ENCODE measurements around the gene NAA40.

DNA sequence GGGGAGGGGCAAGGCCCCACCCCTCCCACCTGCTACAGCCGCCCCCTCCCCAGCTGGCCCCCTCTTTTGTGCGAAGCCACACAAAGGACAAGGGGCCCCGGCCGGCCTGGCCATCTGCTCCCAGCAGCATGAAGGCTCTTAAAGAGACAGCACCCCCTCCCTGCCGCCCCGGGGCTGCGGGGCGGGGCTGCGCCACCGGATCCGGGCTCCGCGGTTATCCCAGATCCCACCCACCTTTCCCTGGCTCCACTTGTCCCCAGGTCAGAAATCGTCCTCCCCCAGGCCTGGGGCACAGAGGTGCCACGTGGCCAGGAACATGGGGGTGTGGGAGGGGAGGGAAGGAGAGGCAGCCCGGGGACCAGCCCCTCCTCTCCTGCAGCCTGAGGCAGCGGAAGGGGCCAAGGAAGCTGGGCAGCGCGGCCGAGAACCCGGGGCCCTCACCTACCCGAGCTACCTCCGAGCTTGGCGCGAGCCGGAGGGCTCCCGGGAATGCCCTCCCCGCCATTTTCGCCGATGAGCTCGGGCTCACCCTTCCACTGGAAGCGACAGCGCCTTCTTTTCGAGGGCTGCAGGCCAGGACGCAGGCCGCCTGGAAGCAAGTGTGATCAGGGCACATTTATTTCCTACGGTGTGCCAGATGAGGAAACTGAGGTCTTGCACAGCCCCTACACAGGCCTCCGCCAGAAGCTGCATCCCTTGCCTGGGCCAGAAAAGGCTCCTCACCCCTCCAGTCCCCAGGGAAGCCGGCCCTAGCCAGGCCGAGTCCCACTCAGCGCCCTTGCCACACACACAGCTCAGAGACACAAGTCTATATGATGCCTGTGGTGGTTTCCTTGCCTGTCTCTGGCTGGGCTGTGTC lies 19.3 kb upstream of the NAA40 start:
- no peak for TF ChIP-seq FOXM1 (IDR thresholded peaks at IDR 0.05; ENCODE audit: borderline replicate concordance)
- no peak for TF ChIP-seq FOXK2 (IDR thresholded peaks at IDR 0.05)
- no peak for TF ChIP-seq TARDBP (IDR thresholded peaks at IDR 0.05)
- no peak for TF ChIP-seq ELF4 (IDR thresholded peaks at IDR 0.05)
- TF ChIP-seq LEF1 (IDR thresholded peaks at IDR 0.05; ENCODE audit: borderline replicate concordance): no peak
- TF ChIP-seq CTBP1 (IDR thresholded peaks at IDR 0.05; ENCODE audit: borderline replicate concordance): no peak
- TF ChIP-seq BHLHE40 (IDR thresholded peaks at IDR 0.05; ENCODE audit: borderline replicate concordance): no peak
- TF ChIP-seq ARNT (IDR thresholded peaks at IDR 0.05): no peak

Measured in HEK293T (cell line).